Heart right ventricle (tissue), 16 donors: ENCODE results near the gene ERICH3. TPM values are rescaled to one million over a fixed set of nuclear protein-coding genes. Genes with fewer than 3 reads are reported as not detected.

ENCODE experiments used
- ATAC-seq, 8 donors: fragments of 200-7000 bp; cut with Tn5 transposase; one replicate each; pipeline ENCODE4 v1.9.1; 2020; ENCODE audit warnings: mild to moderate bottlenecking in 8 of 8, moderate library complexity in 8 of 8, moderate number of reproducible peaks in 1 of 8
- DNase-seq, 2 donors: peaks; one replicate each; pipeline ENCODE4 v3.0.0-alpha.2; 2020
- H3K27ac ChIP-seq, 10 donors: fragments of 200-600 bp; sonication (generic) in 2 of 10; one replicate each; pipeline versions ENCODE4 v1.5.0 to v1.8.0; 2020 to 2022; ENCODE audit warnings: mild to moderate bottlenecking in 3 of 10
- H3K27me3 ChIP-seq, 7 donors: fragments of 200-600 bp; one replicate each; pipeline ENCODE4 v1.8.0; 2021 to 2022; ENCODE audit warnings: mild to moderate bottlenecking in 2 of 7
- H3K36me3 ChIP-seq, 9 donors: fragments of 200-600 bp; sonication (generic) in 1 of 9; one replicate each; pipeline versions ENCODE4 v1.5.0 to v1.8.0; 2020 to 2022; ENCODE audit warnings: mild to moderate bottlenecking in 2 of 9
- H3K4me1 ChIP-seq, 9 donors: fragments of 200-600 bp; sonication (generic) in 1 of 9; one replicate each; pipeline versions ENCODE4 v1.5.0 to v1.8.0; 2020 to 2022; ENCODE audit warnings: mild to moderate bottlenecking in 4 of 9
- H3K4me3 ChIP-seq, 10 donors: fragments of 200-600 bp; sonication (generic) in 2 of 10; one replicate each; pipeline versions ENCODE4 v1.5.0 to v1.8.0; 2020 to 2022; ENCODE audit warnings: mild to moderate bottlenecking in 7 of 10, moderate library complexity in 2 of 10
- H3K9me3 ChIP-seq, 11 donors: fragments of 200-600 bp in 10 of 11; sonication (generic) in 2 of 11; one replicate each; pipeline versions ENCODE4 v1.5.0 to v1.8.0; 2013 to 2022; ENCODE audit warnings: mild to moderate bottlenecking in 2 of 11, control low read depth in 1 of 11, moderate library complexity in 1 of 11
- WGBS, 2 donors: extraction: QIAGEN DNeasy Blood & Tissue Kit; methylation state at CpG; one replicate each; pipeline ENCODE4 v1.1.7; 2013; ENCODE audit warnings: inconsistent platforms in 1 of 2; 5-methylcytosine and 5-hydroxymethylcytosine counted together
- intact Hi-C, 10 donors: fragments of 100-400 bp; cut with DNase I; formaldehyde crosslinking; loops; one replicate each; pipeline versions ENCODE4 v1.11.1 to v1.14.2; 2022
- polyA plus RNA-seq, 2 donors: library from polyadenylated mRNA; stranded (reverse); fragments of 200-250 nt; gene quantifications; one replicate each; pipeline ENCODE4 v1.2.3, GENCODE V29; 2013
- total RNA-seq, 10 donors: library from RNA; stranded (reverse); fragmentation: NEBNext Ultra II Directional in 3 of 10; extraction: Animal tissue kit (Norgen Biotek cat#: 25700) in 3 of 10; gene quantifications; one replicate each; pipeline versions ENCODE4 v1.2.1 to v1.2.4, GENCODE V29; 2021 to 2023
- TF ChIP-seq, protein P1 (sequence below), 9 donors: fragments of 200-600 bp; sonication (generic) in 2 of 9; IDR thresholded peaks; one replicate each; pipeline versions ENCODE4 v1.5.0 to v1.8.0; 2021 to 2022; ENCODE audit warnings: antibody characterized with exemption in 9 of 9, mild to moderate bottlenecking in 5 of 9, moderate library complexity in 1 of 9
- donor health status: Arrhythmogenic right ventricular cardiomyopathy.
- donor health status: ischemic (EF 13 %, LVEDD 7.1; RV severe dilation, severe dysfunction).
- donor health status: healthy with polysubstance abuse.
- donor health status: DM: no; HTN: yes; CAD: no.
- donor health status: DM: no; HTN: no; CAD: no.
- donor health status: ischemic (EF 25% LVEDD 6.9; RV normal size, moderate dysfunction).
- donor health status: ischemic (EF 25% LVEDD 5.7; RV mildly dilated, moderate dysfunction).
- donor health status: healthy.
- donor health status: DM: yes; HTN: yes; CAD: no.
- donor health status: Ischemic cardiomyopathy.
- donor health status: ischemic (EF 35%, LVEDD 5.7; RV mildly dilated, moderate dysfunction).
- donor health status: nonischemic (EF 11% LVEDD 7.7; RV severe dilation, severe dysfunction).
- donor health status: DM: yes; HTN: yes; CAD: no.
- donor health status: PGD.
- donor health status: ischemic (EF 29% LVEDD 5.4; RV normal size, mild dysfunction).
- donor health status: nonischemic (EF 23%, LVEDD 6.1; RV moderate dilation, normal function).

Gene ERICH3
- total and polyA plus RNA-seq, 12 donors = 0.01 to 0.13 (median 0.06) TPM; not detected in 8

DNA sequence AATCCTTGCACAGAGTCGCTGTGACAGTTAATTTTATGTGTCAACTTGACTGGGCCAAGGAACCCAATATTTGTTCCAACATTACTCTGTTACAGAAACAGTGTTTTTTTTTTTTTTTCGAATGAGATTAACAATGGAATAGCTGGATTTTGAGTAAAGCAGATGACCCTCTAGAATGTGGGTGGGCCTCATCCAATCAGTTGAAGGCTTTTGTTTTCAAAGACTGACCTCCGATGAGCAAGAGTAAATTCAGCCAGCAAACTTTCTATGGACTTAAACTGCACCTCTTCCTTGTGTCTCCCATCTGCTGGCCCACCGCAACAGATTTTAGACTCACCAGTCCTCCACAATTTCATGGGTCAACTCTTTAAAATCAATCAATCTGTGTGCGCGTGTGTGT, 42.2 kb upstream of the ERICH3 start:
- ATAC-seq (no peak), DNase-seq (no peak)
- Histone ChIP-seq H3K27me3 (no peaks in the 10 kb centered on the region), H3K4me1 (peaks cover 0 to 14% (median 0%) of the 10 kb centered on the region in 9 donors), H3K9me3 (no peaks in the 10 kb centered on the region), H3K4me3 (no peak overlapping the region), H3K36me3 (peaks cover 0 to 100% (median 4%) of the 10 kb centered on the region in 9 donors), H3K27ac (no peak overlapping the region)
- WGBS, 2 donors = 88 to 95% methylated on average over 6 of the region's 6 CpGs
- intact Hi-C loops = no loop called here
- TF ChIP-seq, protein P1, sequence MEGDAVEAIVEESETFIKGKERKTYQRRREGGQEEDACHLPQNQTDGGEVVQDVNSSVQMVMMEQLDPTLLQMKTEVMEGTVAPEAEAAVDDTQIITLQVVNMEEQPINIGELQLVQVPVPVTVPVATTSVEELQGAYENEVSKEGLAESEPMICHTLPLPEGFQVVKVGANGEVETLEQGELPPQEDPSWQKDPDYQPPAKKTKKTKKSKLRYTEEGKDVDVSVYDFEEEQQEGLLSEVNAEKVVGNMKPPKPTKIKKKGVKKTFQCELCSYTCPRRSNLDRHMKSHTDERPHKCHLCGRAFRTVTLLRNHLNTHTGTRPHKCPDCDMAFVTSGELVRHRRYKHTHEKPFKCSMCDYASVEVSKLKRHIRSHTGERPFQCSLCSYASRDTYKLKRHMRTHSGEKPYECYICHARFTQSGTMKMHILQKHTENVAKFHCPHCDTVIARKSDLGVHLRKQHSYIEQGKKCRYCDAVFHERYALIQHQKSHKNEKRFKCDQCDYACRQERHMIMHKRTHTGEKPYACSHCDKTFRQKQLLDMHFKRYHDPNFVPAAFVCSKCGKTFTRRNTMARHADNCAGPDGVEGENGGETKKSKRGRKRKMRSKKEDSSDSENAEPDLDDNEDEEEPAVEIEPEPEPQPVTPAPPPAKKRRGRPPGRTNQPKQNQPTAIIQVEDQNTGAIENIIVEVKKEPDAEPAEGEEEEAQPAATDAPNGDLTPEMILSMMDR (IDR thresholded peaks at IDR 0.05) = no peak

DNA sequence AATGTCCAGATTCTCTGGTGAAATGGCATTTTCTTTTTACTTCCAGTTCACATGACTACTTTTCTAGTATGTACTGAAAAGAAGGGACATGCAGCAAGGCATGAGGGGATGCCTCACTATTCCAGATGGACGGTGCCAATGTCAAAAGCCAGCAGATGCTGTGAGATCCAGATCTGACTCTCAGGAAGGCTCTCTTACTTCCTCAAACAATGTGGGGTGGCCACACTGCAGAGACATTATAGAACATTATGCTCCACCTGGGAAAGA, 41.6 kb upstream of the ERICH3 start:
- 80 to 86% methylated on average over 1 of the region's 1 CpG for WGBS, 2 donors

DNA sequence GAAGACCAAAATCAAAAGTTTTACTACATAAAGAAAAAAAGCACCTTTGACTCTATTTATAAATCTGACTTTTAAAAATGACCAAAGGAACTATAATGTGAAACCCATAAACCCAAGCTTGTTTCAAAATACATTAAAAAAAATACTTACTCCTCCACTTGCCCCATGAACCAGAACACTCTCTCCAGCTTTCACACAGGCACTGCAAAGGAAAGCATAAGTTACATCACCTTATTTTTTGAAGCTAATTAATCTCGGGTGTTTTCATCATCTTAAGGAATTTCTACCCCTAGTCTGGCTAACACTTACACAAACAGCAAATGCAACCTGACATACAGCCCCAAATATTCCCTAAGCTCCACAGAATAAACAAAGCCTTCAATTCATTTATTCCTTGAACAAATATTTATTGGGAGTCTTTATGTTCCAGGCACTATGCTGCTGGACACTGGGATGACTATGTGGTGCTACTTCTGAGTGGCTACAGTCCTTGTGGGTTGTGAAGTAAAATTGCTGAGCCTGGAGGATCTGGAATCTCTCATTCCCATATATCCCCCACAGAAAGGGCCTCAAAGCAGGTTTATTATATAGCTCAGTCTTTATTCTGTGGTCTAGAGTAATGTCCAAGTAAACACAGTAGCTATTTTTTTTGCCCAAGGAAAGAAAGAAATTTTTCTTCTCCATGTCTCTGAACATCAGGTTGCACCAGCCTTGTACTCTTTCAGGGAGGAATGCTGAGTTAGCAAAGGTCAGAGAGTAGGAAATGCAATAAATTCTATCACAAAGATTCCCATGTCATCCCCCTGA, 41.0 kb upstream of the ERICH3 start:
- intact Hi-C loops = no loop called here
- Histone ChIP-seq H3K36me3 (peaks cover 0 to 100% (median 5%) of the 10 kb centered on the region in 9 donors), H3K27ac (no peak overlapping the region)

More for the DNA sequence above, 41.6 kb upstream of the ERICH3 start:
- Histone ChIP-seq H3K9me3 (no peaks in the 10 kb centered on the region), H3K27ac (no peak overlapping the region), H3K4me1 (peaks cover 0 to 14% (median 0%) of the 10 kb centered on the region in 9 donors), H3K27me3 (no peaks in the 10 kb centered on the region), H3K4me3 (no peak overlapping the region), H3K36me3 (peaks cover 0 to 100% (median 1%) of the 10 kb centered on the region in 9 donors)
- DNase-seq (no peak), ATAC-seq (no peak)
- intact Hi-C loops = no loop called here
- TF ChIP-seq, protein P1 (IDR thresholded peaks at IDR 0.05) = no peak

DNA sequence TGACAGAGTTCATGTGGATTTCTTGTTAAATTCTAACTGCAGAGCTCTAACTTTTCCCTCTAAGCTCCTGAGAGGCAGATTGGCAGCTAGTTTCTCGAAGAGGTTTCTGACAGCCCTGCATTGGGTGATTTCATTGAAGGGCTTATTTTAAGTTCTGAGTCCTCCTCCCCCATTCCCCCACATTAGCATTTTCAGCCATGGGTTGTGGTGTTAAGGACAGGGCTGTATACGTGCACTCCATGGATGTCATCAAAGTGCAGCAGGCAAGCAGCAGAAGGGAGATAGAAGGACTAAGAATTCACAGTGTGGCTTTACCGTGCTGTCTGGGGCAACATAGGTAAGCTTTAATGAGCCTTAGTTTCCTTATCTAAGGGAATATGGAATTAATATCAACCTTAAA, 40.3 kb upstream of the ERICH3 start:
- intact Hi-C loops = no loop called here
- no peaks in the 10 kb centered on the region for H3K27me3 ChIP-seq
- TF ChIP-seq, protein P1 (IDR thresholded peaks at IDR 0.05) = no peak
- no peaks in the 10 kb centered on the region for H3K9me3 ChIP-seq
- WGBS, 2 donors = 64 to 71% methylated on average over 3 of the region's 3 CpGs
- DNase-seq (no peak), ATAC-seq (peak in 3 of 8 donors; percentile 27 to 66 (median 56))
- H3K27ac ChIP-seq = no peak overlapping the region
- peaks cover 0 to 100% (median 11%) of the 10 kb centered on the region in 9 donors for H3K36me3 ChIP-seq
- H3K4me3 ChIP-seq = no peak overlapping the region
- H3K4me1 ChIP-seq = peaks cover 0 to 14% (median 0%) of the 10 kb centered on the region in 9 donors

More for the DNA sequence above, 41.0 kb upstream of the ERICH3 start:
- DNase-seq = no peak
- no peaks in the 10 kb centered on the region for H3K27me3 ChIP-seq
- H3K4me1 ChIP-seq = peaks cover 0 to 14% (median 0%) of the 10 kb centered on the region in 9 donors
- ATAC-seq = no peak
- H3K9me3 ChIP-seq = no peaks in the 10 kb centered on the region
- WGBS, 2 donors = 81 to 89% methylated on average over 1 of the region's 1 CpG
- no peak overlapping the region for H3K4me3 ChIP-seq
- TF ChIP-seq, protein P1 (IDR thresholded peaks at IDR 0.05) = no peak
